Heart left ventricle (tissue), 16 donors: Measurements from ENCODE around the gene CAPN12. TPM values are rescaled to one million over a fixed set of nuclear protein-coding genes. Genes with fewer than 3 reads are reported as not detected.

ENCODE experiments used
- ATAC-seq, 4 donors: fragments of 200-7000 bp; cut with Tn5 transposase; one replicate each; pipeline ENCODE4 v1.9.1; 2020 to 2022; ENCODE audit warnings: moderate library complexity in 4 of 4, mild to moderate bottlenecking in 3 of 4, moderate number of reproducible peaks in 1 of 4
- DNase-seq, 5 donors: peaks; one replicate each; pipeline ENCODE4 v3.0.0-alpha.2; 2020
- H3K27ac ChIP-seq, 12 donors: fragments of 200-600 bp; sonication (generic) in 4 of 12; one replicate each; pipeline versions ENCODE4 v1.5.0 to v1.8.0; 2016 to 2022; ENCODE audit warnings: mild to moderate bottlenecking in 2 of 12
- H3K27me3 ChIP-seq, 9 donors: fragments of 200-600 bp; sonication (generic) in 2 of 9; one replicate each; pipeline versions ENCODE4 v1.5.1 to v1.8.0; 2016 to 2022; ENCODE audit warnings: mild to moderate bottlenecking in 3 of 9
- H3K36me3 ChIP-seq, 9 donors: fragments of 200-600 bp; sonication (generic) in 2 of 9; one replicate each; pipeline versions ENCODE4 v1.5.0 to v1.8.0; 2018 to 2022; ENCODE audit warnings: mild to moderate bottlenecking in 2 of 9
- H3K4me1 ChIP-seq, 12 donors: fragments of 200-600 bp; sonication (generic) in 4 of 12; one replicate each; pipeline versions ENCODE4 v1.5.0 to v1.8.0; 2016 to 2022; ENCODE audit warnings: mild to moderate bottlenecking in 3 of 12
- H3K4me3 ChIP-seq, 12 donors: fragments of 200-600 bp; sonication (generic) in 4 of 12; one replicate each; pipeline versions ENCODE4 v1.5.0 to v1.8.0; 2017 to 2022; ENCODE audit warnings: mild to moderate bottlenecking in 9 of 12, moderate library complexity in 4 of 12
- H3K9me3 ChIP-seq, 12 donors: fragments of 200-600 bp; sonication (generic) in 4 of 12; one replicate each; pipeline versions ENCODE4 v1.5.0 to v1.8.0; 2016 to 2022; ENCODE audit warnings: mild to moderate bottlenecking in 1 of 12
- POLR2A ChIP-seq, 2 donors: fragments of 450-650 bp; IDR thresholded peaks; one replicate each; pipeline ENCODE4 v1.6.1; 2017; ENCODE audit warnings: antibody characterized with exemption in 2 of 2, mild to moderate bottlenecking in 2 of 2, moderate library complexity in 2 of 2
- WGBS, 4 donors: extraction: QIAGEN DNeasy Blood & Tissue Kit in 2 of 4; methylation state at CpG; one replicate each; pipeline versions ENCODE4 v1.1.5 to v1.1.7; 2013 to 2018; 5-methylcytosine and 5-hydroxymethylcytosine counted together
- intact Hi-C, 10 donors: fragments of 100-400 bp; cut with DNase I; formaldehyde crosslinking; loops; one replicate each; pipeline versions ENCODE4 v1.11.1 to v1.14.2; 2022
- polyA plus RNA-seq, 2 donors: library from polyadenylated mRNA; stranded (reverse); fragments of 200-250 nt; gene quantifications; one replicate each; pipeline ENCODE4 v1.2.3, GENCODE V29; 2013
- total RNA-seq, 9 donors: library from RNA; depleted of rRNA in 2 of 9; stranded (reverse); fragments of >200 nt in 2 of 9; fragmentation: NEBNext Ultra II Directional in 3 of 9; extraction: Animal tissue kit (Norgen Biotek cat#: 25700) in 3 of 9; gene quantifications; one replicate each; pipeline versions ENCODE4 v1.1.0 to v1.2.4, GENCODE V29; 2016 to 2023
- TF ChIP-seq, protein P1 (sequence below), 12 donors: fragments of 200-600 bp; sonication (generic) in 4 of 12; IDR thresholded peaks; one replicate each; pipeline versions ENCODE4 v1.5.0 to v1.8.0; 2018 to 2022; ENCODE audit warnings: antibody characterized with exemption in 12 of 12, mild to moderate bottlenecking in 5 of 12
- donor health status: ischemic (EF 13 %, LVEDD 7.1; RV severe dilation, severe dysfunction).
- donor health status: healthy with polysubstance abuse.
- donor health status: DM: no; HTN: yes; CAD: no.
- donor health status: DM: no; HTN: no; CAD: no.
- donor health status: ischemic (EF 25% LVEDD 6.9; RV normal size, moderate dysfunction).
- donor health status: ischemic (EF 25% LVEDD 5.7; RV mildly dilated, moderate dysfunction).
- donor health status: healthy.
- donor health status: DM: yes; HTN: yes; CAD: no.
- donor health status: ischemic (EF 35%, LVEDD 5.7; RV mildly dilated, moderate dysfunction).
- donor health status: nonischemic (EF 11% LVEDD 7.7; RV severe dilation, severe dysfunction).
- donor health status: DM: yes; HTN: yes; CAD: no.
- donor health status: PGD.
- donor health status: ischemic (EF 29% LVEDD 5.4; RV normal size, mild dysfunction).
- donor health status: nonischemic (EF 23%, LVEDD 6.1; RV moderate dilation, normal function).

The CAPN12 gene
- total and polyA plus RNA-seq, 11 donors: 0.36 to 1.8 (median 0.88) TPM

DNA sequence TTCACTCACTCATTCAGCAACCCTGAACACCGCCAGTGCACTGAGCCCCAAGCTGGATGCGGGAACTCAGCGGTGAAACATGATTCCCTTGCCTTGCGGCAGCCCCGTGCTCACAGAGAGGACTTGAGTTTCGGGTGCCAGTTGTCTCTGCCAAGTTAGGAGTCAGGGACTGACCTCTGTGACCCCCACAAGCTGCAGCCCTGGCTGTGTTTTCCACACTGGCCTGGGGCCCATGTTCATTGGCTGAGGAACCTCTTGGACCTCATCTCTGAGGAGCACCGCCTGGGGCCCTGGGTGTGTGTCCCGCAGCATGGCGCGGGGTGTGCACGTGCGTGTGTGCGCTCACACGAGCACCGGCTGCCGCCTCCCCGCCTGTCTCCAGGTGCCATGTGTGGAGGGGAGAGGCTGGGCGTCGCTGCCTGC is 31.0 kb downstream of the CAPN12 start:
- WGBS, 4 donors: 25 to 37% (median 34%) methylated on average over 19 of the region's 19 CpGs
- H3K27me3 ChIP-seq: no peaks in the 10 kb centered on the region
- TF ChIP-seq POLR2A (IDR thresholded peaks at IDR 0.05): no peak
- TF ChIP-seq, protein P1, sequence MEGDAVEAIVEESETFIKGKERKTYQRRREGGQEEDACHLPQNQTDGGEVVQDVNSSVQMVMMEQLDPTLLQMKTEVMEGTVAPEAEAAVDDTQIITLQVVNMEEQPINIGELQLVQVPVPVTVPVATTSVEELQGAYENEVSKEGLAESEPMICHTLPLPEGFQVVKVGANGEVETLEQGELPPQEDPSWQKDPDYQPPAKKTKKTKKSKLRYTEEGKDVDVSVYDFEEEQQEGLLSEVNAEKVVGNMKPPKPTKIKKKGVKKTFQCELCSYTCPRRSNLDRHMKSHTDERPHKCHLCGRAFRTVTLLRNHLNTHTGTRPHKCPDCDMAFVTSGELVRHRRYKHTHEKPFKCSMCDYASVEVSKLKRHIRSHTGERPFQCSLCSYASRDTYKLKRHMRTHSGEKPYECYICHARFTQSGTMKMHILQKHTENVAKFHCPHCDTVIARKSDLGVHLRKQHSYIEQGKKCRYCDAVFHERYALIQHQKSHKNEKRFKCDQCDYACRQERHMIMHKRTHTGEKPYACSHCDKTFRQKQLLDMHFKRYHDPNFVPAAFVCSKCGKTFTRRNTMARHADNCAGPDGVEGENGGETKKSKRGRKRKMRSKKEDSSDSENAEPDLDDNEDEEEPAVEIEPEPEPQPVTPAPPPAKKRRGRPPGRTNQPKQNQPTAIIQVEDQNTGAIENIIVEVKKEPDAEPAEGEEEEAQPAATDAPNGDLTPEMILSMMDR (IDR thresholded peaks at IDR 0.05): no peak
- H3K4me3 ChIP-seq: no peak overlapping the region
- no peaks in the 10 kb centered on the region for H3K9me3 ChIP-seq
- peak overlapping the region; percentile 69 to 98 (median 84) for H3K27ac ChIP-seq
- DNase-seq (peak; percentile 61 to 85 (median 75)), ATAC-seq (peak; percentile 17 to 28 (median 22))
- peaks cover 36 to 99% (median 69%) of the 10 kb centered on the region in 12 donors for H3K4me1 ChIP-seq
- peaks cover 0 to 100% (median 94%) of the 10 kb centered on the region in 9 donors for H3K36me3 ChIP-seq
- intact Hi-C loops: loop anchor here in 2 of 10 donors (5.0 kb wide), 2 partner anchors 61 to 66 kb away; partner anchors contain the start of gene ACTN4 (in 1 of the 2)

DNA sequence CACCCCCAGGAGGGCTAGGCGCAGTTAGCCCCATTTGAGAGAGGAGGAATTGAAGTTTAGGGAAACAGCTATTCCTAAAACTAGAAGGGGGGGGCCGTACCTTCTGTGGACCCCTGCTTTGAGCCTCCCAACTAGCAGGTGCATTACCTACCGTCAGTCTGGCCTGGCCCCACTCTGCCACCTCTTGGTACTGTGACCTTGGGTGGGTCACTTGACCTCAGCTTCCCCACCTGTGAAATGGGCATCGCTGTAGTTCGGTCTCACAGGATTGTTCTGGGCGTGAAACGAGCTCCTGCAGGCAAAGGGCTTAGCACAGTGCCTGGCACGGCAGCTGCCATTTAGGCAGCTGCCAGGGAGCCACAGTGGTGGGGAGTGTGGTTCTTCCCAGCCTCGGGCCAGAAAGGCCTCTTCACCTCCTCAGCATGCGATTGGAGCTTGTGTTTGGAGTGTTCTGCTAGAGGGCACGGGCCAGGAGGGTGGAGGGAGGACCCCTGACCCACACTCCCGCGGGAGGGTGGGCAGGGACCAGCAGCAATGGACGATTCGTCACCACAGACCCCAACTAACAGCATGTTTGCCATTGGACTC is 32.0 kb downstream of the CAPN12 start:
- intact Hi-C loops: loop anchor here in 2 of 10 donors (5.0 kb wide), 2 partner anchors 60 to 65 kb away; partner anchors contain the start of gene ACTN4 (in 1 of the 2)
- 72 to 80% (median 76%) methylated on average over 11 to 15 of the region's 15 CpGs for WGBS, 4 donors
- peaks cover 0 to 100% (median 94%) of the 10 kb centered on the region in 9 donors for H3K36me3 ChIP-seq
- no peaks in the 10 kb centered on the region for H3K27me3 ChIP-seq
- DNase-seq (no peak), ATAC-seq (no peak)
- TF ChIP-seq, protein P1 (IDR thresholded peaks at IDR 0.05): no peak
- no peak for TF ChIP-seq POLR2A (IDR thresholded peaks at IDR 0.05)
- no peaks in the 10 kb centered on the region for H3K9me3 ChIP-seq
- peak overlapping the region; percentile 69 to 98 (median 84) for H3K27ac ChIP-seq
- peaks cover 44 to 99% (median 79%) of the 10 kb centered on the region in 12 donors for H3K4me1 ChIP-seq
- H3K4me3 ChIP-seq: no peak overlapping the region

DNA sequence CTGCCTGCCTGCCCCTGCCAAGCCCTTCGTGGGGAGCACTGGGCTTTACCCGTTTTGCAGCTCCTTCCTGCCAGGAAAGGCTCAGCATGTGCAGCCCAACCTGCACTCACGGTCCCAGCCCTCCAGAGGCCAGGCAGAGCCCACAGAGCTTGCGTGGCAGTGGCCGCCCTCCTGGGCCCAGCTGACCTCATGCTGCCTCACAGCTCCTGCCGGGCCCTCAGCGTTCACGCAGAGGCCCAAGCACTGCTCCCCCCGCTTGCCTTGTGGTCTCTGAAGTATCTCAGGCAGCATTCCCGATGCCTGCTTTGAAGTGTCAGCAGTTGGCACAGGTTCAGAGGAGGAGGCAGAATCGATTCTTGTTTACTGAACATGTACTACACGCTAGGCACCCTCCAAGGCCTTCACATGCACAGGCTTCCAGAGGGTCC is 32.5 kb downstream of the CAPN12 start:
- Histone ChIP-seq H3K9me3 (no peaks in the 10 kb centered on the region), H3K27ac (peak overlapping the region; percentile 69 to 98 (median 84)), H3K4me1 (peaks cover 49 to 100% (median 84%) of the 10 kb centered on the region in 12 donors), H3K36me3 (peaks cover 0 to 100% (median 94%) of the 10 kb centered on the region in 9 donors), H3K4me3 (no peak overlapping the region), H3K27me3 (no peaks in the 10 kb centered on the region)
- TF ChIP-seq, protein P1 (IDR thresholded peaks at IDR 0.05): no peak
- TF ChIP-seq POLR2A (IDR thresholded peaks at IDR 0.05): no peak
- 19 to 32% (median 28%) methylated on average over 11 to 12 of the region's 12 CpGs for WGBS, 4 donors
- DNase-seq (peak in 4 of 5 donors; percentile 55 to 82 (median 78)), ATAC-seq (peak; percentile 10 to 69 (median 36))
- intact Hi-C loops: loop anchor here in 2 of 10 donors (5.0 kb wide), 2 partner anchors 59 to 64 kb away; partner anchors contain the start of gene ACTN4 (in 1 of the 2)
